ENCODE data around the gene SYT3. TPM values are rescaled to one million over a fixed set of nuclear protein-coding genes. Genes with fewer than 3 reads are reported as not detected.

Gene SYT3
- total RNA-seq, 4 donors from 2014 or later, result not detected

DNA sequence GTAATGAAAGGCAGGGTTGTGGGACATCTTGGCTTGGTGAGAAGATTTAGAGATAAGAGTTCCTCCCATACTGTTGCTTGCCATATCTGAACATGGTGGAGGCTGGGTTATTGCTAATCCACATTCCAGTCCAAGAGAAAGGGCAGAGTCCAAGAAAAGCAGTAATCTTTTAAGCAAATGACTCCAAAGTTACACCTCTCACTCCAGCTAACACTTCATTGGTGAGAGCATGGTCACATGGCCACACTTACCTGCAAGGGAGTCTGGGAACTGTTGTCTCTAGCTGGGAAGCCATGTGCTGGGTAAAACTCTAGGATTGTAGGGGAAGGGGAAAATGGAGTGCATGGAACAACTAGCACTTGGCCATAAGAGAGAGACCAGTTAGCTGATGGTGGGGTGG is 15.2 kb upstream of the SYT3 start:
- ATAC-seq (ENCODE audit: low FRiP score), result no peak
- DNase-seq (ENCODE audit: low spot score), result no peak
- TF ChIP-seq, protein P1, sequence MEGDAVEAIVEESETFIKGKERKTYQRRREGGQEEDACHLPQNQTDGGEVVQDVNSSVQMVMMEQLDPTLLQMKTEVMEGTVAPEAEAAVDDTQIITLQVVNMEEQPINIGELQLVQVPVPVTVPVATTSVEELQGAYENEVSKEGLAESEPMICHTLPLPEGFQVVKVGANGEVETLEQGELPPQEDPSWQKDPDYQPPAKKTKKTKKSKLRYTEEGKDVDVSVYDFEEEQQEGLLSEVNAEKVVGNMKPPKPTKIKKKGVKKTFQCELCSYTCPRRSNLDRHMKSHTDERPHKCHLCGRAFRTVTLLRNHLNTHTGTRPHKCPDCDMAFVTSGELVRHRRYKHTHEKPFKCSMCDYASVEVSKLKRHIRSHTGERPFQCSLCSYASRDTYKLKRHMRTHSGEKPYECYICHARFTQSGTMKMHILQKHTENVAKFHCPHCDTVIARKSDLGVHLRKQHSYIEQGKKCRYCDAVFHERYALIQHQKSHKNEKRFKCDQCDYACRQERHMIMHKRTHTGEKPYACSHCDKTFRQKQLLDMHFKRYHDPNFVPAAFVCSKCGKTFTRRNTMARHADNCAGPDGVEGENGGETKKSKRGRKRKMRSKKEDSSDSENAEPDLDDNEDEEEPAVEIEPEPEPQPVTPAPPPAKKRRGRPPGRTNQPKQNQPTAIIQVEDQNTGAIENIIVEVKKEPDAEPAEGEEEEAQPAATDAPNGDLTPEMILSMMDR (IDR thresholded peaks at IDR 0.05), result no peak

DNA sequence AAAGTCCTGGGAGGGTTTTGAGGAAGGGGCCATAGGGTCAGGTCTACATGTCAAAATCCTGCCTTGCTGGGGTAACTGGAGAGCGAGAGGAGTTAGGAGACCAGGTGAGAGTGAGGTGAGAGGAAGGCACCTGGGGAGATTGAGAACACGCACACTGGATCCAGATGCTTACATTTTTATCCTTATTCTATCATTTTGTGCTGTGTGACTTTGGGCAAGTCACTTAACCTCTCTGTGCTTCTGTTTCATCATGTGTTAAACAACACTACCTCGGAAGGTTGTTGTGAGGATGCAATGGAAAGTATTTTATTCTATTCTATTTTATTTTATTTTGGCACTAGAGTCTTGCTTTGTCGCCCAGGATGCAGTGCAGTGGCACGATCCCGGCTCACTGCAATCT is 13.0 kb upstream of the SYT3 start:
- DNase-seq (ENCODE audit: low spot score) (no peak), ATAC-seq (ENCODE audit: low FRiP score) (no peak)
- TF ChIP-seq, protein P1 (IDR thresholded peaks at IDR 0.05), result no peak

DNA sequence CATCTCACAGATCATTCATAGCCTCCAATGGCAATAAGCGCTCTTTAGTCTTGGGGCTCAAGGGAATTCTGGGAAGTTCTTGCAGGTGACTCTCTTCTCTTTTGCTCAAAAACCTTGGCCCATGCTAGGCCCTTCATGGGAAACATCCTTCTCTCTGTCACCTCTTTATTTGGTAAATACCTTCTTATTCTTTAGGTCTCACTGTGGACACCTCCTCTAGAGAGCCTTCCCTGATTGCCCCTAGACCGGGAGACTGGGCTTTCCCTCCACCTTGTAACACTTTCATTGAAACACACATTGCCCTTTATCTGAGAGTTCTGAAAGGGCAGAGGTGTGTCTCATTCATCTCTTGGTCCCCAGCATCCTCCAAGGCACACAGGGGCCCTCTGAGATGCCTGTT is 11.5 kb upstream of the SYT3 start:
- DNase-seq (ENCODE audit: low spot score) (no peak), ATAC-seq (ENCODE audit: low FRiP score) (no peak)
- TF ChIP-seq, protein P1 (IDR thresholded peaks at IDR 0.05), result no peak

DNA sequence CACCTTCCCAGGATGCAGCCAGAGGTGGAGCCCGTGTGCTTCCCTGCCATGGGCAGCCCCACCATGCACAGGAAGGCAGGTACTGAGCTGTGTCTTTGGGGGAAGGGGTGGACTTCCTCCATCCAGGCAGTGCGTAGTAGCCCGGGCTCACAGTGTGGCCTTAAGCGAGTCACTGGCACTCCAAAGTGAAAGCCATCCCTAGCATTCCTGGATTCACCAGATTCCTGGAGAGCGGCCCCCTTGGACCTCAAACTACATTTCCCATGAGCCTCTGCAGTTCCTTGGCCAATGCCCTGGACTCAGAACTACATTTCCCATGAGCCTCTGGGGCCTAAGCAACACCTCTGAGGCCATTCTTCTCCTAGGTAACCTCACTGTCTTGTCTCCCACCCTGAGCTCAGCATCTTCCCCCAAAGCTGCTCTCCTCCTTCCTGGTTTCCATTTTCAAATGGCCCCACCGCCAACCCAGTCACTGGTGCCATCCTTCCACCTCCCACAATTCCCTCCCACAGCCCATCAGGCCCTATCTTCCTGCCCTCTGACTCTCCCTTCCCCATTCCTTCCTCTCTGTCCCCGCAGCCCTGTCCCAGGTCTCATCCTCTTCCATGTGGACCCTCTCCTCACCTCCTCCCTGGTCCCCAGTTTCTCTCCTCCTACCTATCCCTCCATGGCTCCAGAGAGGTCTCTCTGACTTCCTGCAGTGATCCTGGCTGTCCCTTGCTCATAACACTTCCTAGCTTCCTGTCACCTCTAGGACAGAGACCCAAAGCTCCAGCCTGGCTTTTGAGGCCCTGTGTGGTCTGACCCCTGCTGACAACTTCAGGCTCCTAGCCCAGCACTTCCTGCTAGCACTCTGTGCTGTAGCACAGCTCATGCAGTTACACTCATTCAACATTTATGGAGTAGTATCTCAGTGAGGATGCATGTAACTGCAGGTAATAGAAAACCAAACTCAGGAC is 10.0 kb upstream of the SYT3 start, which contains the start of gene C19orf81:
TSS of gene C19orf81 (plus strand) at position 13 of the 959 bp plus-strand sequence. CDS start at position 13, 0 bp downstream.
- TF ChIP-seq, protein P1 (IDR thresholded peaks at IDR 0.05), result no peak
- ATAC-seq (ENCODE audit: low FRiP score), result no peak
- no peak for DNase-seq (ENCODE audit: low spot score)

DNA sequence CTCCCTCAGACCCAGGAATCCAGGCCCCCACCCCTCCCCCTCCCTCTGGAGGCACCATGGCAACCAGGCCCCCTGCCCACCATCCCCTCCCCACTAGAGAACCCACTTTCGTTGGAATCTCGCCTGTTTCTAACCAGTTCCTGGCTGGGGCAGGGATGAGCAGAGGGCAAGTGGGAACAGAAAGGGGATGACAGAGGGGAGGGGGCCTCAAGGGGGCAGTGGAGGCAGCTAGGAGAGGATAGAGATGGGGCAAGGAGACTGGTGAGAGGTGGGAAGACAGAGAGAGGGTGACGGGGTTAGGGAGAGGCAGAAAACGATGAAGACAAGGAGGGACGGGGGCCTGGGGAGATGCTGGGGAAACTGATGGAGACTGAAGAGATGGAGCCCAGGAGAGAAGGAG is 9.0 kb upstream of the SYT3 start:
- DNase-seq (ENCODE audit: low spot score) (no peak), ATAC-seq (ENCODE audit: low FRiP score) (no peak)
- TF ChIP-seq, protein P1 (IDR thresholded peaks at IDR 0.05), result no peak

DNA sequence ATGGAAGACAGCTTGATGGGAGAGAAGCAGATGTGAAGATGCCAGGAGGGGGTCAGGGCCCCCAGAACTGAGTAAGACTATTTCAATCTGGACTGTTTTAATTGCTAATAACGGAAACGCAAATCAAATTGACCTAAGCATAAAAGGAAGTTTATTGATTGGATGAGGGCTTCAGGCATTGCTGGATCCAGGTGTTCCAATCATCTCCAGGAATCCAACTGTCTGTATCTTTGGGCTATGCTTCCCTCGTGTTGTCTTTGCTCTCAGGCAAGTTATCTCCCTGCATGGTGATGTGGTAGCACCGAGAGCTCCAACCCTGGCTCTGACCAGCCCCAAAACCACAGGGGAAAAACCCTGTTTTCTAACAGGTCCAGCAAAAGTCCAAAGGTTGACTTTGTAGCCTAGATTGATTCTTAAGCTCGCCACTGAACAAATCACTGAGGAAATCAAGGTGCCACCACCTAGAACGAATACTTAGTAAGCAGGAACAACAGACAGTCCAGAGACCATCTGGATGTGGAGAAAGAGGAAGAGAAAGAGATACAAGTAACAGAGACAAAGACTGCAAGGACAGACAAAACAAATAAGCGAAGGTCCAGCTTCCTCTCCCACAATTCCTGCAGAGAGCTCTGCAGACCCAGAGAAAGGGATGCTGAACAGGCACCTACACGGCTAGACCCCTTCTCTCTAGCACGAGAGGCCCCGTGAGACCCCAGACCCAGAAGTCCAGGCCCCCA is 8.4 kb upstream of the SYT3 start:
- DNase-seq (ENCODE audit: low spot score) (no peak), ATAC-seq (ENCODE audit: low FRiP score) (no peak)
- TF ChIP-seq, protein P1 (IDR thresholded peaks at IDR 0.05), result no peak
